Subcutaneous adipose tissue (tissue), 4 donors: ENCODE measurements around the gene NPAT. TPM values are rescaled to one million over a fixed set of nuclear protein-coding genes. Genes with fewer than 3 reads are reported as not detected.

Source experiments
- CTCF ChIP-seq: fragments of 450-650 bp; IDR thresholded peaks from one replicate; pipeline ENCODE4 v1.5.1; 2016; ENCODE audit warnings: low read depth, mild to moderate bottlenecking, control low read depth, antibody characterized with exemption, moderate library complexity
- small RNA-seq: library from RNA; depleted of rRNA; stranded (forward); fragments of <200 nt; gene quantifications from one replicate; pipeline ENCODE3, GENCODE V24; 2016
- total RNA-seq, 4 donors: library from RNA; depleted of rRNA; stranded (reverse); fragments of >200 nt; gene quantifications; one replicate each; pipeline ENCODE4 v1.1.0, GENCODE V29; 2016

NPAT gene
- total RNA-seq, 4 donors from 2014 or later: 16.1 to 22.8 (median 20.6) TPM

- TF ChIP-seq CTCF: no peak
Measured at GRCh38 chr11:108111126-108111525, 111.3 kb downstream of the NPAT start.

Small RNAs within 50 kb of the gene (small RNA-seq; reads per million reads assigned to genes)
- 0.49 reads per million for gene RF00019

Other genes with a start within 250 kb of the NPAT start
- 10 to 100 TPM; 20.4 to 41.6 (median 32.8) TPM for gene CUL5, start 213.7 kb downstream of the NPAT start, total RNA-seq
- 100 to 1,000 TPM; 199 to 330 (median 241) TPM for gene ACAT1, start 101.1 kb downstream of the NPAT start, total RNA-seq
- 100 to 1,000 TPM in 2 of 4 donors, 10 to 100 TPM in 2; 72.9 to 109 (median 102) TPM for gene ATM, start 429 bp upstream of the NPAT start, total RNA-seq
- 1 to 10 TPM in 1 of 4 donors, not detected in 3; 1.5 TPM for gene C11orf65, start 244.9 kb upstream of the NPAT start, total RNA-seq